HUES6 (cell line): ENCODE results near the gene ATIC.

ENCODE experiments used
- H3K27ac ChIP-seq: 2 replicates; pipeline ENCODE4 v1.7.0; 2013; ENCODE audit warnings: low read depth, mild to moderate bottlenecking, low read length, inconsistent platforms
- H3K27me3 ChIP-seq: 2 replicates; pipeline ENCODE4 v1.6.1; 2013; ENCODE audit warnings: low read length; ENCODE audit not compliant: control insufficient read depth, insufficient read depth
- H3K36me3 ChIP-seq: 2 replicates; pipeline ENCODE4 v1.6.1; 2013; ENCODE audit warnings: low read length; ENCODE audit not compliant: control insufficient read depth, insufficient read depth
- H3K4me1 ChIP-seq: 2 replicates; pipeline ENCODE4 v1.6.1; 2013; ENCODE audit warnings: low read length; ENCODE audit not compliant: control insufficient read depth, insufficient read depth
- H3K4me3 ChIP-seq: 2 replicates; pipeline ENCODE4 v1.5.1; 2013; ENCODE audit warnings: low read depth, low read length
- H3K9ac ChIP-seq: one replicate; pipeline ENCODE4 v1.6.1; 2013; ENCODE audit warnings: mild to moderate bottlenecking, low read length
- H3K9me3 ChIP-seq: 2 replicates; pipeline ENCODE4 v1.6.1; 2013; ENCODE audit warnings: low read depth, low read length; ENCODE audit not compliant: control insufficient read depth, insufficient read depth

The ATIC gene

GRCh38 chr2:215379039-215379438 is 67.2 kb downstream of the ATIC start:
- H3K27me3 ChIP-seq, result no peaks in the 10 kb centered on the region
- no peaks in the 10 kb centered on the region for H3K4me1 ChIP-seq
- H3K9ac ChIP-seq, result no peak overlapping the region
- H3K36me3 ChIP-seq, result peaks cover 96% of the 10 kb centered on the region
- H3K27ac ChIP-seq, result no peak overlapping the region
- no peaks in the 10 kb centered on the region for H3K9me3 ChIP-seq
- H3K4me3 ChIP-seq, result no peak overlapping the region

- Histone ChIP-seq H3K9ac (no peak overlapping the region), H3K27me3 (no peaks in the 10 kb centered on the region), H3K36me3 (peaks cover 96% of the 10 kb centered on the region), H3K4me3 (no peak overlapping the region), H3K4me1 (no peaks in the 10 kb centered on the region), H3K9me3 (no peaks in the 10 kb centered on the region), H3K27ac (no peak overlapping the region)
Measured at GRCh38 chr2:215379948-215380347, 68.1 kb downstream of the ATIC start.

DNA sequence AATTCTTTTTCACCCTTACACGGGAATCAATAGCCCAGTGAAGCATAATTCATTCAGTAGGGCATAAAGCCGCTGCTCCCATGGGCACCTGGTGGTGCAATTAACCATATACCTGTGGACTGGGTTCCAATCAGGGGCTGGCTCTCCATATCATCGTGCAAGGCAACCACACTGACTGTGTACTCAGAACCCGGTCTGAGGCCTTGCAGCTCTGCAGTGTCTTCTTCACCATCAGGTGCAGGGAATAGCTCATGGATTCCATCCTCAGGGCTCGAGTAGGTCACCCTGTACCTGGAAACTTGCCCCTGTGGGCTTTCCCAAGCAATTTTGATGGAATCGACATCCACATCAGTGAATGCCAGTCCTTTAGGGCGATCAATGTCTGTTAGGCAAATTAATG is 68.8 kb downstream of the ATIC start:
- no peaks in the 10 kb centered on the region for H3K9me3 ChIP-seq
- H3K36me3 ChIP-seq, result peaks cover 89% of the 10 kb centered on the region
- H3K4me3 ChIP-seq, result no peak overlapping the region
- no peaks in the 10 kb centered on the region for H3K27me3 ChIP-seq
- H3K9ac ChIP-seq, result no peak overlapping the region
- H3K27ac ChIP-seq, result no peak overlapping the region
- no peaks in the 10 kb centered on the region for H3K4me1 ChIP-seq

DNA sequence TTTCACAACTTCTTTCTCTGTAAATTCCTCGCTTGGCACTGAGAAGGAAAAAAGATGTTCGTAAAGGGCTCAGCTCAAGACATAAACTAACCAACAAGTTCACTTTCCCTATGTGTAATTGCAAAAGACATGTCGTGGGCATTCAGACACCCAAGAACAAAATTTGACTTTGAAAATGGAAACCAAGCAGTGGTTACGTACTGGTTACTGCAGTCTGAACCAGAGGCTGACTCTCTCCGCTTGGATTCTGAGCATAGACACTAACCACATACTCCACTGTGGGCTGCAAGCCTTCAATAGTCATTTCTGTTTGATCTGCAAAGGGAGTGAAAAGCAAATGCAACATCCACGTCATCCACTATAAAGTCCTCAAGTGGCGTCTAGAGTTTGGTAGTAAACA is 70.2 kb downstream of the ATIC start:
- Histone ChIP-seq H3K27me3 (no peaks in the 10 kb centered on the region), H3K4me1 (no peaks in the 10 kb centered on the region), H3K4me3 (no peak overlapping the region), H3K36me3 (peaks cover 86% of the 10 kb centered on the region), H3K27ac (no peak overlapping the region), H3K9me3 (no peaks in the 10 kb centered on the region), H3K9ac (no peak overlapping the region)

GRCh38 chr2:215382480-215382879 is 70.6 kb downstream of the ATIC start:
- Histone ChIP-seq H3K36me3 (peaks cover 86% of the 10 kb centered on the region), H3K27me3 (no peaks in the 10 kb centered on the region), H3K9ac (no peak overlapping the region), H3K4me1 (peaks cover 3% of the 10 kb centered on the region), H3K27ac (no peak overlapping the region), H3K9me3 (no peaks in the 10 kb centered on the region), H3K4me3 (no peak overlapping the region)

- no peak overlapping the region for H3K4me3 ChIP-seq
- H3K4me1 ChIP-seq, result peaks cover 14% of the 10 kb centered on the region
- peaks cover 85% of the 10 kb centered on the region for H3K36me3 ChIP-seq
- H3K9ac ChIP-seq, result no peak overlapping the region
- no peaks in the 10 kb centered on the region for H3K9me3 ChIP-seq
- H3K27ac ChIP-seq, result no peak overlapping the region
- H3K27me3 ChIP-seq, result no peaks in the 10 kb centered on the region
Measured at GRCh38 chr2:215383652-215384279, 71.9 kb downstream of the ATIC start.

DNA sequence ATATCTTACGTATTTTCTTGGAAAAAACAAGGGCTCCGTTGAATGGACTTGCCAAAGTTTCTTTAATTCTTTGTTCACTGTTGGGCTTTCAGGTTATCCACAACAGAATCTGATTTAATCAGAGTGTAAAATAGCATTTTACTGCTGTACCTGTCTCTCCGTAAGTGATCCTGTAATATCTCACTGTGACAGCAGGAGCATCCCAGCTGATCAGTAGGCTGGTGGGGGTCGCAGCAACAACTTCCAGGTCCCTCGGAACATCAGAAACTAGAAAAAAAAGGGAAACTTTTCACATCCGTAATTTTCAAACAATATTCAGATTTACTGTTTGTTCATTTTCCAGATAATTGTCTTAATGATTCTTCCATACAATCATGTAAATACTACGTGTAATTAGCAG is 72.9 kb downstream of the ATIC start:
- H3K4me3 ChIP-seq, result no peak overlapping the region
- H3K27ac ChIP-seq, result no peak overlapping the region
- no peaks in the 10 kb centered on the region for H3K9me3 ChIP-seq
- H3K9ac ChIP-seq, result no peak overlapping the region
- H3K36me3 ChIP-seq, result peaks cover 77% of the 10 kb centered on the region
- H3K4me1 ChIP-seq, result peaks cover 14% of the 10 kb centered on the region
- H3K27me3 ChIP-seq, result no peaks in the 10 kb centered on the region

GRCh38 chr2:215386566-215386965 is 74.7 kb downstream of the ATIC start:
- H3K9me3 ChIP-seq, result no peaks in the 10 kb centered on the region
- no peaks in the 10 kb centered on the region for H3K27me3 ChIP-seq
- no peak overlapping the region for H3K4me3 ChIP-seq
- peaks cover 78% of the 10 kb centered on the region for H3K36me3 ChIP-seq
- no peak overlapping the region for H3K27ac ChIP-seq
- peaks cover 14% of the 10 kb centered on the region for H3K4me1 ChIP-seq
- H3K9ac ChIP-seq, result no peak overlapping the region

GRCh38 chr2:215388002-215388728 is 76.3 kb downstream of the ATIC start:
- no peak overlapping the region for H3K9ac ChIP-seq
- no peak overlapping the region for H3K4me3 ChIP-seq
- peak overlapping the region; percentile 49 for H3K27ac ChIP-seq
- peaks cover 79% of the 10 kb centered on the region for H3K36me3 ChIP-seq
- H3K4me1 ChIP-seq, result peaks cover 14% of the 10 kb centered on the region
- H3K27me3 ChIP-seq, result no peaks in the 10 kb centered on the region
- no peaks in the 10 kb centered on the region for H3K9me3 ChIP-seq

- peaks cover 14% of the 10 kb centered on the region for H3K4me1 ChIP-seq
- H3K9ac ChIP-seq, result no peak overlapping the region
- H3K27me3 ChIP-seq, result no peaks in the 10 kb centered on the region
- no peak overlapping the region for H3K27ac ChIP-seq
- no peak overlapping the region for H3K4me3 ChIP-seq
- H3K36me3 ChIP-seq, result peaks cover 83% of the 10 kb centered on the region
- no peaks in the 10 kb centered on the region for H3K9me3 ChIP-seq
Measured at GRCh38 chr2:215390550-215390913, 78.7 kb downstream of the ATIC start.

DNA sequence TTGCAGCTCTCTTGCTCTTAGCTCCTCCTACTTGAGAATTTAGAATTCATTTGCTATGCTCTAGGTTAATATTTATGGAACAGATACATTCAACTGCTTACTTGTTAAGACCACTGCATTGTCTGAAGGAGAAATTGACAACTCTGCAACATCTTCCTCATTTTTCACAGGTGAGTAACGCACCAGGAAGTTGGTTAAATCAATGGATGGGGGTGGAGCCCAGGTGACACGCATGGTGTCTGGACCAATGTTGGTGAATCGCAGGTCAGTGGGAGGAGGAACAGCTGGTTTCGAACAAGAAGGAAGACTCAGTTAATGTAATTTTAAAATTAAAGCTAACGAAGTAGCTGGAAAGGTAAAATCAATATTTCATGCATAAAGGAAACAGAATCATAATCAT is 79.7 kb downstream of the ATIC start:
- Histone ChIP-seq H3K27ac (no peak overlapping the region), H3K9me3 (no peaks in the 10 kb centered on the region), H3K4me3 (no peak overlapping the region), H3K27me3 (no peaks in the 10 kb centered on the region), H3K4me1 (peaks cover 14% of the 10 kb centered on the region), H3K9ac (no peak overlapping the region), H3K36me3 (peaks cover 89% of the 10 kb centered on the region)
